KMS-11 (cell line): ENCODE data around the gene STK38.

Source experiments
- H2AFZ ChIP-seq: fragments of 200-600 bp; sonication (generic); 2 replicates; pipeline ENCODE4 v1.6.1; 2016; ENCODE audit warnings: antibody characterized with exemption, mixed run types, low read depth
- H3K27ac ChIP-seq: fragments of 200-600 bp; sonication (generic); 2 replicates; pipeline ENCODE4 v1.6.1; 2016; ENCODE audit warnings: mild to moderate bottlenecking, mixed run types
- H3K27me3 ChIP-seq: fragments of 200-600 bp; sonication (generic); 2 replicates; pipeline ENCODE4 v1.6.1; 2017; ENCODE audit warnings: mild to moderate bottlenecking, low read depth, mixed run types, moderate library complexity; ENCODE audit not compliant: insufficient read depth
- H3K36me3 ChIP-seq: fragments of 200-600 bp; sonication (generic); 2 replicates; pipeline ENCODE4 v1.6.1; 2017; ENCODE audit warnings: mild to moderate bottlenecking, mixed run types; ENCODE audit not compliant: insufficient read depth
- H3K4me1 ChIP-seq: fragments of 200-600 bp; sonication (generic); 2 replicates; pipeline ENCODE4 v1.6.1; 2016; ENCODE audit warnings: mild to moderate bottlenecking, low read depth, mixed run types; ENCODE audit not compliant: poor library complexity, severe bottlenecking
- H3K4me2 ChIP-seq: fragments of 200-600 bp; sonication (generic); 2 replicates; pipeline ENCODE4 v1.7.0; 2016; ENCODE audit warnings: mild to moderate bottlenecking, mixed run types
- H3K4me3 ChIP-seq: fragments of 200-600 bp; sonication (generic); IDR thresholded peaks from 2 replicates; pipeline ENCODE4 v1.6.1; 2017; ENCODE audit warnings: low read depth, low read length, mixed read lengths; ENCODE audit not compliant: insufficient read depth
- H3K79me2 ChIP-seq: fragments of 200-600 bp; sonication (generic); 2 replicates; pipeline ENCODE4 v1.6.1; 2016; ENCODE audit warnings: low read depth, mixed run types; ENCODE audit not compliant: insufficient read depth
- H3K9ac ChIP-seq: fragments of 200-600 bp; sonication (generic); 2 replicates; pipeline ENCODE4 v1.6.1; 2016; ENCODE audit warnings: mild to moderate bottlenecking, mixed run types
- H4K20me1 ChIP-seq: fragments of 200-600 bp; sonication (generic); 2 replicates; pipeline ENCODE4 v1.6.1; 2016; ENCODE audit warnings: mild to moderate bottlenecking, mixed run types; ENCODE audit not compliant: insufficient read depth
- TF ChIP-seq, protein P1 (sequence below): fragments of 200-600 bp; sonication (generic); conservative IDR thresholded peaks from 2 replicates; pipeline ENCODE4 v1.6.1; 2017; ENCODE audit warnings: low read depth, mild to moderate bottlenecking, antibody characterized with exemption, low read length, moderate library complexity, mixed read lengths

Gene STK38

DNA sequence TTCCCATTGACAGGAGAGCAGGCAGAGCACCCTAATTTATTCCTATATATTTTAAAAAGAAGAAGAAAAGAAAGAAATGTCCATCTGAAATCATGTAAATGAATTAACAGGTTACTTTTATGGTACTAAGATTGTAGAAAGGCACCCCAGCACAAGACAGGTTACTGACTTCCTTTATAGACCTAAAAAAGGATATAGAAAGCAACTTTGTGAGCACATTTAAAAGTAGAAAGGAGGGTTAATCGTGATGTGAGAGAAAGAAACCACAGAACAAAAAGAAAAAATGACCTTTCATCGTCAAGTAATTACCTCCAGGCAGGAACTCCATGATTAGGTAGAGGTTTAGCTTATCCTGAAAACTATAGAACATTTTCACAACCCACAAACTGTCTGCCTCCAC is 29.9 kb downstream of the STK38 start:
- no peaks in the 10 kb centered on the region for H3K27me3 ChIP-seq

DNA sequence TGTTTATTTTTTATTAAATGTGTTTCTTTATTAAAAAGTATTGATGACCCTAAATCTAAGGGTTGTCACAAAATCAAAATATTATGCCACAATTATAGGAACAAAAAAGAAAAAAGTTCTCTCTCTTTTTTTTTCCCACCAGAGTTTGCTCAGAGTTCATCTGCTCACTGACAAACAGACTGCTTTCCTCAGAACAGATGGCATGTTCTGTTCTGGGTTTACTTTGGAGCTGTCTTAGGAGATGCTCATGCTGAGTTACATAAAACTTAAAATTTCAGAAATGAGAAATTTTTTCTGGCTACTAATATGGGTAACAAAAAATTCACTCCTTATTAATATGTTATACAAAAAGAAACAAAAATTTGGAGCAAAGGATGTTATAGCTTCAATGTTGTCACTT is 30.3 kb downstream of the STK38 start:
- Histone ChIP-seq H3K4me2 (no peak overlapping the region; the same call in 1 of the 2 replicates), H2AFZ (no peak overlapping the region), H3K4me1 (peaks cover 16% of the 10 kb centered on the region), H3K27me3 (no peaks in the 10 kb centered on the region), H3K79me2 (no peaks in the 10 kb centered on the region), H4K20me1 (no peaks in the 10 kb centered on the region), H3K9ac (no peak overlapping the region), H3K27ac (no peak overlapping the region; the same call in 1 of the 2 replicates), H3K4me3 (no peak overlapping the region), H3K36me3 (peaks cover under 1% of the 10 kb centered on the region; the same call in 1 of the 2 replicates)
- TF ChIP-seq, protein P1, sequence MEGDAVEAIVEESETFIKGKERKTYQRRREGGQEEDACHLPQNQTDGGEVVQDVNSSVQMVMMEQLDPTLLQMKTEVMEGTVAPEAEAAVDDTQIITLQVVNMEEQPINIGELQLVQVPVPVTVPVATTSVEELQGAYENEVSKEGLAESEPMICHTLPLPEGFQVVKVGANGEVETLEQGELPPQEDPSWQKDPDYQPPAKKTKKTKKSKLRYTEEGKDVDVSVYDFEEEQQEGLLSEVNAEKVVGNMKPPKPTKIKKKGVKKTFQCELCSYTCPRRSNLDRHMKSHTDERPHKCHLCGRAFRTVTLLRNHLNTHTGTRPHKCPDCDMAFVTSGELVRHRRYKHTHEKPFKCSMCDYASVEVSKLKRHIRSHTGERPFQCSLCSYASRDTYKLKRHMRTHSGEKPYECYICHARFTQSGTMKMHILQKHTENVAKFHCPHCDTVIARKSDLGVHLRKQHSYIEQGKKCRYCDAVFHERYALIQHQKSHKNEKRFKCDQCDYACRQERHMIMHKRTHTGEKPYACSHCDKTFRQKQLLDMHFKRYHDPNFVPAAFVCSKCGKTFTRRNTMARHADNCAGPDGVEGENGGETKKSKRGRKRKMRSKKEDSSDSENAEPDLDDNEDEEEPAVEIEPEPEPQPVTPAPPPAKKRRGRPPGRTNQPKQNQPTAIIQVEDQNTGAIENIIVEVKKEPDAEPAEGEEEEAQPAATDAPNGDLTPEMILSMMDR = no peak

More for the DNA sequence above, 29.9 kb downstream of the STK38 start:
- H3K9ac ChIP-seq = no peak overlapping the region
- H3K36me3 ChIP-seq = peaks cover 3% of the 10 kb centered on the region; the same call in 1 of the 2 replicates
- no peaks in the 10 kb centered on the region for H3K79me2 ChIP-seq
- no peak overlapping the region for H3K4me3 ChIP-seq
- H4K20me1 ChIP-seq = no peaks in the 10 kb centered on the region
- peaks cover 16% of the 10 kb centered on the region for H3K4me1 ChIP-seq
- TF ChIP-seq, protein P1 = no peak
- H3K4me2 ChIP-seq = no peak overlapping the region
- no peak overlapping the region for H3K27ac ChIP-seq
- H2AFZ ChIP-seq = no peak overlapping the region

DNA sequence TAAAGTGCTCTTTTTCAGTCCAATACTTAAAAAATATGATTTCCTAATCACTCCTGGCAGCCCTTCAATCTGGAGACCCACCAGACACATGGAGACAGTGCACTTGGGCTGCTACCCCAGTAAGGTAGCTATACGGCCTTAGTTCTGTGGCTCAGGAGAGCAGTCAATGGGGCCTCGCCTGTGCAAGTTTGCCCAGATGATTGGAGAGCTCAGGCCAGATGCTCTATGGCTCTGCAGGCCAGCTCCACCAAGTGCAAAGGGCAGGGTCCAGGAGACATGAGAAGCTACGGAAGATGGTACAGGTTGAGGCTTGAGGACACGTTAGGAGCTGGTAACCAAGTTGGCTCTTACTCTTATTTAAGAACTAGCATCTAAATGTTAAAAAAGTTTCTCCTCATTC is 30.7 kb downstream of the STK38 start:
- Histone ChIP-seq H3K9ac (no peak overlapping the region), H3K27ac (no peak overlapping the region; the same call in 1 of the 2 replicates), H2AFZ (no peak overlapping the region), H3K36me3 (no peaks in the 10 kb centered on the region; the same call in 1 of the 2 replicates), H3K79me2 (no peaks in the 10 kb centered on the region), H3K27me3 (no peaks in the 10 kb centered on the region), H3K4me2 (no peak overlapping the region; the same call in 1 of the 2 replicates), H4K20me1 (no peaks in the 10 kb centered on the region), H3K4me1 (peaks cover 16% of the 10 kb centered on the region), H3K4me3 (no peak overlapping the region)
- TF ChIP-seq, protein P1 = no peak

DNA sequence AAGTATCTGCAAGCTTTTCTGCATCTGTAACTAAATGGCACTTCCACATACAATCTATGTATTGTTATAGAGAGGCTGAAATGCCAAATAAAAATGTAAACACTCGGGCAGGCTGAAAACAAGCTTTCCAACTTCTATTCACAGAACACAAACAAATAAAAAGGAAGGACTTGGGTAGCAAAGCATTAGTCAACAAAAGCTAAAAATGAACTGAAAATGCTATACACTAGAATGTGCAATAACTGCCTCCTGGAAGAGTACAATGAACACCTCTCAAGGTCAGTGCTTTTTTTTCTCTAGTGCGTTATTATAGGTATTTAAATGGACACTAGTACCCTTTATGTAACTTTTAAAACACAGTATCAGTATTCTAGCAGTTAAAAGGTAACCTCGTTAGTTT is 31.4 kb downstream of the STK38 start:
- peaks cover 16% of the 10 kb centered on the region for H3K4me1 ChIP-seq
- no peaks in the 10 kb centered on the region for H4K20me1 ChIP-seq
- no peak overlapping the region for H3K9ac ChIP-seq
- H3K79me2 ChIP-seq = no peaks in the 10 kb centered on the region
- no peak overlapping the region for H3K27ac ChIP-seq
- H3K4me2 ChIP-seq = no peak overlapping the region
- H3K27me3 ChIP-seq = no peaks in the 10 kb centered on the region
- TF ChIP-seq, protein P1 = no peak
- no peak overlapping the region for H3K4me3 ChIP-seq
- no peak overlapping the region for H2AFZ ChIP-seq
- H3K36me3 ChIP-seq = no peaks in the 10 kb centered on the region; the same call in 1 of the 2 replicates
